22Rv1 (cell line): ENCODE data around the gene OVCA2.

Experiments used
- ZFX ChIP-seq: fragments of 450-650 bp; IDR thresholded peaks from 2 replicates; pipeline ENCODE4 v1.6.1; 2017; ENCODE audit warnings: antibody characterized with exemption, borderline replicate concordance
- TF ChIP-seq, protein P1 (sequence below): fragments of 450-650 bp; IDR thresholded peaks from 2 replicates; pipeline ENCODE4 v1.5.1; 2017; ENCODE audit warnings: mild to moderate bottlenecking

DNA sequence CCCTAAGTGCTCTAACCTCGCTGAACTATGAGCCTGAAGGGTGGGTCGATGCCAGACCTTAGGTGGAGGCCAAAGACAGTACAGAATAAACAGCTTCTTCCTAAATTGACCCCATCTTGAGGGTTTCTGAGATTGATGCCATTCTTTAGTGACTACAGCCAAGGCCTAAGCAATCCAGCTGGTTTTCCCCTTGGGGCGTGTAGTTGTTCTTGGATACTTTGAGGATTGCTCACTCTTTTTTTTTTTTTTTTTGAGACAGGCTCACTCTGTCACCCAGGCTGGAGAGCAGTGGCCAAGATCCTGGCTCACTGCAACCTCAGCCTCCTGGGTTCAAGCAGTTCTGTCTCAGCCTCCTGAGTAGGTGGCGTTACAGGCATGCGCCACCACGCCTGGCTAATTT is 2.0 kb downstream of the OVCA2 start:
- TF ChIP-seq, protein P1, sequence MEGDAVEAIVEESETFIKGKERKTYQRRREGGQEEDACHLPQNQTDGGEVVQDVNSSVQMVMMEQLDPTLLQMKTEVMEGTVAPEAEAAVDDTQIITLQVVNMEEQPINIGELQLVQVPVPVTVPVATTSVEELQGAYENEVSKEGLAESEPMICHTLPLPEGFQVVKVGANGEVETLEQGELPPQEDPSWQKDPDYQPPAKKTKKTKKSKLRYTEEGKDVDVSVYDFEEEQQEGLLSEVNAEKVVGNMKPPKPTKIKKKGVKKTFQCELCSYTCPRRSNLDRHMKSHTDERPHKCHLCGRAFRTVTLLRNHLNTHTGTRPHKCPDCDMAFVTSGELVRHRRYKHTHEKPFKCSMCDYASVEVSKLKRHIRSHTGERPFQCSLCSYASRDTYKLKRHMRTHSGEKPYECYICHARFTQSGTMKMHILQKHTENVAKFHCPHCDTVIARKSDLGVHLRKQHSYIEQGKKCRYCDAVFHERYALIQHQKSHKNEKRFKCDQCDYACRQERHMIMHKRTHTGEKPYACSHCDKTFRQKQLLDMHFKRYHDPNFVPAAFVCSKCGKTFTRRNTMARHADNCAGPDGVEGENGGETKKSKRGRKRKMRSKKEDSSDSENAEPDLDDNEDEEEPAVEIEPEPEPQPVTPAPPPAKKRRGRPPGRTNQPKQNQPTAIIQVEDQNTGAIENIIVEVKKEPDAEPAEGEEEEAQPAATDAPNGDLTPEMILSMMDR, result no peak
- no peak for TF ChIP-seq ZFX
